Activated B cell treated with CpG ODN at 0.5 μM for 24 hours (primary cell): ENCODE measurements around the gene SLC43A1. TPM values are rescaled to one million over a fixed set of nuclear protein-coding genes. Genes with fewer than 3 reads are reported as not detected.

ENCODE experiments used
- ATAC-seq: fragments of 200-7000 bp; cut with Tn5 transposase; one replicate; pipeline ENCODE4 v1.10.0; 2021; ENCODE audit warnings: low read depth, mild to moderate bottlenecking, moderate library complexity
- CTCF ChIA-PET: fragments of 350-600 bp; sonication (Branson Sonifier 250); formaldehyde crosslinking; loops from one replicate; lab custom pipeline; 2021; ENCODE audit warnings: antibody characterized with exemption; lab: Charles Lee
- POLR2A ChIA-PET: fragments of 350-600 bp; sonication (Branson Sonifier 250); formaldehyde crosslinking; loops from one replicate; lab custom pipeline; 2021; ENCODE audit warnings: antibody characterized with exemption; lab: Charles Lee
- DNase-seq: peaks from one replicate; pipeline ENCODE4 v3.0.0; 2022
- H3K27ac Mint-ChIP-seq: one replicate; pipeline ENCODE4 v1.8.0; 2020; ENCODE audit warnings: mixed read lengths
- H3K27me3 Mint-ChIP-seq: one replicate; pipeline ENCODE4 v1.8.0; 2021; ENCODE audit warnings: mixed read lengths
- H3K36me3 Mint-ChIP-seq: one replicate; pipeline ENCODE4 v1.8.0; 2021; ENCODE audit warnings: low read depth, mixed read lengths
- H3K4me1 Mint-ChIP-seq: one replicate; pipeline ENCODE4 v1.8.0; 2021; ENCODE audit warnings: mixed read lengths
- H3K4me3 Mint-ChIP-seq: one replicate; pipeline ENCODE4 v1.8.0; 2020; ENCODE audit warnings: mild to moderate bottlenecking, mixed read lengths
- H3K9me3 Mint-ChIP-seq: one replicate; pipeline ENCODE4 v1.8.0; 2020; ENCODE audit warnings: mixed read lengths
- CTCF ChIP-seq: fragments of 200-600 bp; IDR thresholded peaks from one replicate; pipeline ENCODE4 v1.8.0; 2022; ENCODE audit warnings: antibody characterized with exemption, mild to moderate bottlenecking
- intact Hi-C: fragments of 100-400 bp; cut with micrococcal nuclease; formaldehyde crosslinking; loops from one replicate; pipeline ENCODE4 v1.15.1; 2024
- total RNA-seq: library from RNA; stranded (reverse); gene quantifications from 2 replicates; pipeline ENCODE4 v1.2.3, GENCODE V29; 2022

The SLC43A1 gene
- total RNA-seq: 11.1 and 12.8 TPM in 2 replicates

GRCh38 chr11:57515332-57516060 lies at the start of gene SLC43A1:
Gene SLC43A1 (minus strand): TSS chr11:57515702. CDS start chr11:57514111, 1,591 bp downstream.
- ATAC-seq (peak; percentile 29), DNase-seq (peak; percentile 27)
- no peaks in the 10 kb centered on the region for H3K27me3 Mint-ChIP-seq
- peak within 1 kb of the TSS; percentile 97 for H3K4me3 Mint-ChIP-seq
- H3K4me1 Mint-ChIP-seq: peaks cover 43% of the 10 kb centered on the region
- peak within 1 kb of the TSS; percentile 80 for H3K27ac Mint-ChIP-seq
- ChIA-PET POLR2A (interaction anchor here (0.6 to 3.6 kb wide), 10 partner anchors 11 to 190 kb away, joined by 3 to 18 read pairs (median 4); partner anchors contain the start of gene TNKS1BP1), CTCF (interaction anchor here (1.4 to 6.7 kb wide), 6 partner anchors 11 to 126 kb away, joined by 3 to 45 read pairs (median 14); no protein-coding TSS in a partner anchor)
- intact Hi-C loops: loop anchor here (1.0 to 10.0 kb wide), 5 partner anchors 8 to 1639 kb away; partner anchors contain the start of gene TIMM10
- TF ChIP-seq CTCF: no peak
- no peaks in the 10 kb centered on the region for H3K9me3 Mint-ChIP-seq
- peaks cover 4% of the 10 kb centered on the region for H3K36me3 Mint-ChIP-seq

- ATAC-seq: no peak
- no peak overlapping the region for H3K27ac Mint-ChIP-seq
- H3K9me3 Mint-ChIP-seq: no peaks in the 10 kb centered on the region
- DNase-seq: no peak
- ChIA-PET CTCF (no interaction called here), POLR2A (no interaction called here)
- no peak overlapping the region for H3K4me3 Mint-ChIP-seq
- no peaks in the 10 kb centered on the region for H3K27me3 Mint-ChIP-seq
- peaks cover 36% of the 10 kb centered on the region for H3K4me1 Mint-ChIP-seq
- intact Hi-C loops: loop anchor here (10.0 kb wide), 2 partner anchors 1082 to 1592 kb away; no protein-coding TSS in a partner anchor
- no peak for TF ChIP-seq CTCF
- peaks cover 50% of the 10 kb centered on the region for H3K36me3 Mint-ChIP-seq
Measured at GRCh38 chr11:57562596-57562995, 47.1 kb upstream of the SLC43A1 start.

- CTCF ChIA-PET: interaction anchor here (1.2 kb wide), 1 partner anchor 8 kb away, joined by 3 read pairs; the partner anchor contains the start of gene UBE2L6
- H3K4me1 Mint-ChIP-seq: peaks cover 16% of the 10 kb centered on the region
Measured at GRCh38 chr11:57560146-57560545, 44.6 kb upstream of the SLC43A1 start.

GRCh38 chr11:57556041-57556440 lies 40.5 kb upstream of the SLC43A1 start:
- DNase-seq: no peak
- ATAC-seq: no peak
- TF ChIP-seq CTCF: no peak
- H3K4me3 Mint-ChIP-seq: no peak overlapping the region
- intact Hi-C loops: no loop called here
- POLR2A ChIA-PET: no interaction called here
- no peak overlapping the region for H3K27ac Mint-ChIP-seq
- H3K4me1 Mint-ChIP-seq: no peaks in the 10 kb centered on the region
- H3K27me3 Mint-ChIP-seq: no peaks in the 10 kb centered on the region
- no peaks in the 10 kb centered on the region for H3K9me3 Mint-ChIP-seq
- H3K36me3 Mint-ChIP-seq: peaks cover 88% of the 10 kb centered on the region
- CTCF ChIA-PET: no interaction called here

More at GRCh38 chr11:57560146-57560545, 44.6 kb upstream of the SLC43A1 start:
- intact Hi-C loops: loop anchor here (10.0 kb wide), 2 partner anchors 1085 to 1595 kb away; no protein-coding TSS in a partner anchor
- ATAC-seq: no peak
- no peak for DNase-seq
- Mint-ChIP-seq H3K36me3 (peaks cover 64% of the 10 kb centered on the region), H3K9me3 (no peaks in the 10 kb centered on the region), H3K4me3 (no peak overlapping the region), H3K27me3 (no peaks in the 10 kb centered on the region), H3K27ac (no peak overlapping the region)
- TF ChIP-seq CTCF: no peak
- POLR2A ChIA-PET: interaction anchor here (0.8 kb wide), 1 partner anchor 152 kb away, joined by 4 read pairs; the partner anchor contains the start of gene TMX2

- DNase-seq: no peak
- H3K27me3 Mint-ChIP-seq: no peaks in the 10 kb centered on the region
- H3K4me1 Mint-ChIP-seq: no peaks in the 10 kb centered on the region
- peaks cover 90% of the 10 kb centered on the region for H3K36me3 Mint-ChIP-seq
- H3K27ac Mint-ChIP-seq: no peak overlapping the region
- intact Hi-C loops: no loop called here
- ChIA-PET POLR2A (no interaction called here), CTCF (no interaction called here)
- ATAC-seq: no peak
- no peak for TF ChIP-seq CTCF
- no peak overlapping the region for H3K4me3 Mint-ChIP-seq
- H3K9me3 Mint-ChIP-seq: no peaks in the 10 kb centered on the region
Measured at GRCh38 chr11:57555393-57555792, 39.9 kb upstream of the SLC43A1 start.
